Measurements from ENCODE around the gene FBXO7.
"Not testable (repeated sequence)": the region's sequence is repeated elsewhere in the genome, so short reads cannot be mapped to it uniquely, and the experiment has no call there.

Gene FBXO7

DNA sequence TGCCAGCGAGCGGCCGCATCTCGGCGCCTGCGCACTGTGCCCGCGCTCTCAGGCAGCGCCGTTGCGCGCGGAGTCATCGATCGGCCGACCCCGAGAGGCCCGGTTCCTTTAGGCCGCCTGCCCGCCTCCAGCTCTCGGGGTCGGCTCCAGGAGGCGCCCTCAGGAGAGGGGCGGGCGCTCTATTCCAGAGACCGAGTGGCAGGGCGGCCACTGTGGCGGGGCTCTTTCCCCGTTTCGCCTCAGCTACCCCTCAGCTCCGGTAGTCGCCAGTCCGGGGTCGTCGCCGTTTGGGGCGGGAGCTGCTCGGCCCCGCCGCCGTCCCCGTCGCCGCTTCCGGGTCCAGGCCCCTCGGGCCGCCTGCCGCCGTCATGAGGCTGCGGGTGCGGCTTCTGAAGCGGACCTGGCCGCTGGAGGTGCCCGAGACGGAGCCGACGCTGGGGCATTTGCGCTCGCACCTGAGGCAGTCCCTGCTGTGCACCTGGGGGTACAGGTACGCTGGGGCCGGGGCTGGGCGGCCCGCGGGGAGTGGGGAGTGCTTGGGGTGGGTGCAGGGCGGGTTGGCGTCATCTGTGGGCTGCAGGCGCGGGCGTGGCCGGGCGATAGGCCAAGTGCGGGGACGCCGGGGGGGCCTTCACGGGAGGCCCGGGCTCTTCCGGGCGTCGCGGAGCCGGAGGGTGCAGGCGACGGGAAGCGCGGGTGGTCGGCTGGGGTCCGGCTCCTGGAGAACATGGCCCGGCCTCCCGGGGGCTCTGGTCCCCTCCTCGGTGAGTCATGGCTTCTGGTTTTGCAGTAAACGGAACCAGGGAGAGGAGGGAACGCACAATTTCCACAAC, at the start of gene FBXO7:
Gene FBXO7 (plus strand): TSS at position 177 of the 833 bp plus-strand sequence. CDS start 192 bp downstream, at position 369.
- peak; percentile 66 for DNase-seq

DNA sequence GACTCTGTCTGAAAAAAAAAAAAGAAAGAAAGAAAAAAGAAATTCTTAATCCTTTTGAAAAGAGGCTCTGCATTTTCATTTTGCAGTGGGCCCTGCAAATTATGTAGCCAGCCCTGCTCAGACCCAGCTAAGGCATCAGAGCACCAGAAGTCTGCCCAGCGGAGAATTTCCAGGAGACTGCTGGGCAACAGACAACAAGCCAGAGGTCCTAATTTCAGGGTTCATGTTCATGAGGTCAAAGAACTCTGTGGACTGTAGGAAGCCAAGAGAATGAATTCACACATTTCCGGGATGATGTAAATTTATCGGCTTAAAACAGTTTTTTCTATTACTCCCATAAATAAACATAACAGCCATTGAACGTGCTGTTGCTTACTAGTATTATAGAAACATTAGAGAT, 47.7 kb upstream of the FBXO7 start:
- no peak for DNase-seq

DNA sequence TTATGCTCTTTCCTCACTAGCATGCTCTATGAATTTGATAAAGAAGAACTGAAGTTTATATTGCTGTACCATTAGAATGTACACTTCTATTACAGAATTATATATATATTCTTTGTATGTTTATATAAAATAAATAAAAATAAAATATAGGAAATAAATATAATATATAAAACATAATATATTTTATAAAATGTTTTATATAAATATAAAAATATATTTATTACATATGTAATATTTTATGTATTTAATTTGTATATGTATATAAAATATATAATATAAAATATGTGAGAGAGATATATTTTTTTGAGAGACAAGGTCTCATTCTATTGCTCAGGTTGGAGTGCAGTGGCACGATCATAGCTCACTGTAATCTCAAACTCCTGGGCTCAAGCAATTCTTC, 44.3 kb upstream of the FBXO7 start:
- no peak for DNase-seq

DNA sequence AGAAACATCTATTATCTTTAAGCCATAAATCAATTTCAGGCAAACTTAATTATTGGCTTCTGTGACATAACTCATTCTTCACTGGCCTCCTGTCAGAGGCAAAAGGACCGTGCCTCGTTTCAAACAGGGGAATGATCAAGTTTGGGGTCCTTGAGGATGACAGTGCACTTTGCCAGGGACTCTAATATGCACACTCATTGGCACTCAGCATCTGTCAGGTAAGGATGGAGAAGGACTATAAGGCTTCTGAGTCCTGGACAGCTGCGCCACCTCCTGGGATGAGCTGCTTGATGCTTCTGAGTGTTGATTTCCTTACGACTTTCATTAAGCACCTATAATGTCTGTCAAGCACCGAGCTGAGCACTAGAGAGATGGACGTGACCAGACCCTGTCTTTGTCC, 30.5 kb upstream of the FBXO7 start:
- DNase-seq = no peak

DNA sequence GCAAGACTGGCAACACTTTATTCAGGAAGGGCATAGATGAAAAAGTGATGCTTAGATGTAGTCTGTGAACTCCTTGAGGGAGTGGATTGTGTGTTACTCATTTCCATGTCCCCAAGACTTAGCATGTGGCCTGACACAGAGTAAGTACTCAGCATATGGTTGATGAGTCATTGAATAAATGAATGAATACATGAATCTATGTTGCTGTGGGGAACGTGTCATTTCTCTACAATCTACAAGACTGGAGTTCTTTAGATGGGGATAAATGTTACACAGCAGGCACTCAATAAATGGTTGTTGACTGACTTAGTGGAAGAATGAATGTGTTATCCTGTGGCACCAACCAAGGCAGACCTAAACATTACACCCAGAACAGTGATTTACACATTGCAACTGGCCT, 28.3 kb upstream of the FBXO7 start:
- no peak for DNase-seq

DNA sequence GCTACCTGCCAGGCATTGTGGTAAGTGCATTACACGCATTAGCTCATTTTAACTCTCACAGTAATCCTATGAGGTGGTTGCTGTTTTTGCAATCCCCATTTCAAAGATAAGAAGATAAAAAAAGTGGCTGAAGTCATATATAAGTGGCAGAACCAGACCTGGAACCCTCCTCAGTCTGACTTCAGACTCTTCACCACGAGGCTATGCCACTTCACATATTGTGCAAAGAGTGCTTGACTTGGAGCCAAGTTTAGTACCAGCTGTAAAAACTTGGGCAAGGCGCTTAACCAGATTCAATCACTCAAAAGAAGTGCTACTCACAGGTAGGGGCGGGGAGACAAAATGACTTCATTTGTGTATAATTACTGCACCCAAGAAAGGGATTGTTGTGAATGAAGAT, 25.6 kb upstream of the FBXO7 start:
- no peak for DNase-seq

DNA sequence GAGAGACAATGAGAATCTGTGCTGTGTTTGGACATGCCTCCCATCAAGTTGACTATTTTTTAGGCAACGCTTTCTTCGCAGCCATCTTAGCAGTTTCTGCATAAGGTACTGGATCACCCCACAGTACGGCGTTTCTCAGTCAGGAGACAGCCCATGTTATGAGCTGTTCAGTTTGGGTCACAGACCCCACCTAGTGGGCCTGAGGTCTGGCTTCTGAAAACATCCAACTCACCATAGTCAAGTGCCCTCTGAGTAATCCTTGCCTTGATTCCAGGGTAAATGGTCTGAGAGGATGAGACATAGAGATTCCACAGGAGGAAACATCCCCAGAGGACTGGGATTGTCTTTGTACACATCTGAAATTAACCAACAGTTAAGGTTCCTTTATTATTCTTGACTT, 17.6 kb upstream of the FBXO7 start:
- DNase-seq = no peak

DNA sequence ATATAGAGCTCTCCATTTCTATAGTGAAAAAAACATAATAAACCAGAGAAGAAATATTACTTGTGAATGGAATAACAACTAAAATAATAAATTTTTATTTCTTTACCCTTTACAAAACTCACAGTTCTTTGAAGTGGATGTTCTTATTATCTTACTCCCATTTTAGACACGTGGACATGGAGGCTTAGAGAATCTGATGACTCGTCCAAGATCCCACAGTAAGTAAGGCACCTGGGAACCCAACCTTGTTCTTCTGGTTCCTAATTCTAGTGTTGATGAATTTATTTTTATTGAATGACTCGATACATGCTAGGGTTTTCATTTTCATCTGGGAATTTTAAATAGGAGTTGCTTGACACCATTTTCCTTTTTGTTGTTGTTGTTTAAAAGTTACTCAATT, 12.2 kb upstream of the FBXO7 start:
- DNase-seq = no peak

DNA sequence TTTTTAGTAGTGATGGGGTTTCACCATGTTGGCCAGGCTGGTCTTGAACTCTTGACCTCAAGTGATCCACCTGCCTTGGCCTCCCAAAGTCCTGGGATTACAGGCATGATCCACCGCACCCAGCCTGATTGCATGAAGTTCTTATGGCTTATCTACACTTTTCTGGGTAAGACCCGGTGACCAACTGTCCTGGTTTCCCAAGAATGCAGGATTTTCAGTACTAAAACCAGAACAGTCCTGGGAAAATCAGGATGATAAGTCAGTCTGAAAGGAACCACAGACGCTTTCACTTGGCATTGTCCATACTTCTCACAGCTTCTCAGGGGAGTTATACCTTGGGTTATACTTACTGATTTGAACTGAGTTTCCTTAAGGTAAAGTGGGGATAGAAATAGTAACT, 8.9 kb upstream of the FBXO7 start:
- no peak for DNase-seq

DNA sequence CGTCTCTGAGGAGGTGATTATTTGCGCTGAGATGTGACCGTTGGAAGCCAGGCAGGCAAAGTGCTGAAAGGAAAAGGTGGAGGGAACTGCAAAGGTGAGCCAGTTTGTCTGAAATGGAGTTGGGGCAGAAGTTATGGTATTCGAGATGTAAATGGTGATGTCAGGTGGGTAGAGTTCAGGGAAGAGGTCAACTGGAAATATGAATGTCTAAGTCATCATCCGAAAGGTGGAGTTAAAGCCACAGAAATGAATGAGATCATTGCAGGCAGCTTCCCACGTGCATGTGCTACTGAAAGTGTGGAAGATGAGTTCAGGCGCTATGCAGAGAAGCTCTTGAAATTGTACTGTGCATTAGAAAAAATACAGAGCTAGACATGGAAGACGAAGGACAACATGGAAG, 8.1 kb upstream of the FBXO7 start:
- no peak for DNase-seq

DNA sequence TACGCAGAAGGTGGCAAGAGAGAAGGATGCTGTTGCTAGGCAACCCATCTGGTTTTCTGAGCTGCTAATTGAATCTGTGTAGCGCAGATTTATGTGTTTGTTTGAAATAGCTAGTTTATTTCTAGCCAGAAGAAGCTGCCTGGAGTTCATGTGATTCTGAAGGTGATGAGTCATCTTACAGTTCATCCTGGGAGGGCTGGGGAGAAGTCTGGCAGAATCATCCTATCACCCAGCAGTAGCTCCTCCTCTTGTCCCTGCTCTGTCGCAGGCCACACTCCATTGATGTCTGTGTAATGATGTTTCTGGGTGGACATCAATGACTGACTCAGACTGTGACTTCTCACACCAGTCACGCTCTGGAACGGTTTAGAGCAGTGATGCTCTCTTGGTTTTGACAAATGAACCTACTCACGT, 4.8 kb upstream of the FBXO7 start:
- DNase-seq = no peak

DNA sequence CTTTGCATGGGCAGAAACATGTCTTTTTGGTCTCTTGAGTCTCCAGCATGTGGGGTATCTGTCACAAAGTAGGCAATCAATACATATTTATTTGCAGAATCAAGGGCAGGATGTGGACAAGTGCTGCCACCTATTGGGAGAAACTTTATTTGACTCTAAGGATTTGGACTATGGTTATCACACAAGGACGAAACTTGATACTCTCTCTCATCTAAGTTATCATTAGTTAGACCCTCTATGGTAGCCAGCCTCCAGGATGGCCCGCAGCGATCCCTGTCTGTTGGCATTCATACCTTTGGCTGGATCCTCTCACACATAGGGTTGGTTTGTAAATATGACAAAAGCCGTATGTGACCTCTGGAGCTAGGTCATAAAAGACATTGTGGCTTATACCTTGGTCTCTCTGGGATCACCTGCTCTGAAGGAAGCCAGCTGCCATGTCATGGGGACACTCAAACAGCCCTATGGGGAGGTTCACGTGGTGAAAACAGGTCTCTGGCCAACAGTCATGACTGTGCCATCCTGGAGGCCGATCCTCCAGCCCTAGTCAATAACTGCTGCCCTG, 1.1 kb upstream of the FBXO7 start:
- DNase-seq = no peak

DNA sequence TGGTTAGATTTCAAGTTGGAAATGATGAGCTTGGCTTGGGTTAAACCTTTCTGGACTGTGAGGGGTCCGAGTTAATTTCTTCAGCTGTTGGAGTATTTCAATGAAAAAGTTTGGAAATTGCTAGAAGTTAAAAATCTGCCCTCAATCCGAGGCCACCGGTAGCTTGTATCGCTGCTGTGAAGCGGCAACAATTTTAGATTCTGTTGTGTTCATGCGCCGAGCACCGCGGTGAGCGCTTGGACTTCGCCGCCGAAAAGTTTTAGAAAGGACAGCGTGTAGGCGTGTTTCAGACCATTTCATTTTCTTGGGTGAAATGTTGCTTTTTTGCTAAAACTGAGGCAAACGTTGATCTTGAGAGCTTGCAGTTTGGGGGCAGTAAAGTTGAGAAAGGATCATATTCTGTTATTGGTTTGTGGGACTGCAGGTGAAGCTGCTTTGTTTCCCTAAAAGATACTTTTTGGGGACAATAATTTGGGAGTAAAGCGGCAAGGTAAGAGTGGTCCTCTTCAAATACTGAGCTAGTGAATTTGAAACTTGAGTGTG, 928 bp downstream of the FBXO7 start:
- no peak for DNase-seq

DNA sequence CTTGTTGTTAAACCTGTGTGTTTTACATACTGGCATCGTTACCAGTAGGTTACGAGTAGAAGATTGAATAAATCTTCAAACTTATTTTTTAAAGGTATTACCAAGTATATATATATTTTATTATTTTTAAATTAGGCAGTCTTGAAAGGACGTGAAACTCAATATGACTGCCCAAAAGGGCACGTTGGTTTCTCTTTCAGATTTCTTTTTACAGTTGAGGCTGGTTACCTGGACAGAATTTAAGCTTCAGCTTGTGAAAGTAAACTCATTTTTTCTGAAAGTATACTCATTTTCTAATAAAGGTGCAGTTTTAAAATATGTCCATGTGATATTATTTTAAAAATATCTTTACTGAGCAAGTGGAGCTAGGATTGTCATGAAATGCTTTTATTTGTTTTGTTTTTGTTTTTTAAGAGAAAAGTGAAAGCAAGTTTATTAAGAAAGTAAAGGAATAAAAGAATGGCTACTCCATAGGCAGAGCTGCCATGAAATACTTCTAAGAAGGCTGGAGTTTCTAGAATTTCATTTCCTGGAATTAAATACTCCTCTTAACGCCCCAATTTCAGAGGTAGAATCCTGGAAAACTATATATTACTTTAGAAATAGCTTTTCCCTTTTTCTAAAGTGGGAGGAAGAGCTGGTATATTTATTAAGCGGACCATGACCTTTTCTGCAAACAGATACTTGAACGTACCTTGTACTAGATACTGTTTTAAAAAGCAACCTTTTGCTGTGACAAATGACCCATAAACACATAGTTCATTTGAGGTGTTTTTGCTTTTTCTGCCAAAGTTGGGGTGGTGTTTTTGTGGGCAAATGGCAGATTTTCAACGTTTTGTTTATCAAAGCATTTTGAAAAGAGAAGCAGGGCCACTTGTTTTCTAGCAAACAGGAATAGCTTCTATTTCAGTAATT, 1.9 kb downstream of the FBXO7 start:
- DNase-seq = no peak

DNA sequence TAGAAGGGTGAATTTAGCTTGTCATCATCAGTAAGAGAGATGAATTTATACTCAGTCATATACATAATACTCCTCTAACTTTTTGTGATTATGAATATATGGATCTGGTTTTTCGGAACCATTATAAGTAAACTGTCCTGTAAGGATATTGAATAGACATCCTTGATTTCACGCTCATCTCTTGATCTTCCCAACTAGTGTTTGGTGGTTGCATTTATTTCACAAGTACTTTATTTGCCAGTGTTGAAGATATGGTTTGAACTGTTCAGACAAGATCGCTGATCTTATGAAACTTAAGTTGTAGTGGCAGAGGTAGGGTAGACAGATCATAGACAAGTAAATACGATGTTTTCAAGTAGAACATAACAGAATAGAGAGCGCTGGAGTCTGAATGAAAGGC, 3.0 kb downstream of the FBXO7 start:
- DNase-seq = no peak

DNA sequence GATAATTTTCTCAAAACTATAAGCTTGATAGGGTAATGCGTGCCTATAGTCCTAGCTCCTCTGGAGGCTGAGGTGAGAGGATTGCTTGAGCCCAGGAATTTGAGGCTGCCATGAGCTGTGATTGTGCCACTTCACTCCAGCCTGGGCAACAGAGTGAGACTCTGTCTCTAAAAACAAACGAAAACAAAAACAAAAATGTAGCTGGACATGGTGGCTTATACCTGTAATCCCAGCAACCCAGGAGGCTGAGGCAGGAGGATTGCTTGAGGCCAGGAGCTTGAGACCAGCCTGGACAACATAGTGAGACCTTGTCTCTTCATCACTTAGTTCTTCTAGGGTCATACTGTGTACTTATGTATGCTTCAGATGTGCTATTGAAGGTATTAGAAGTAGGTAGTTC, 3.9 kb downstream of the FBXO7 start:
- DNase-seq = not testable (repeated sequence)

DNA sequence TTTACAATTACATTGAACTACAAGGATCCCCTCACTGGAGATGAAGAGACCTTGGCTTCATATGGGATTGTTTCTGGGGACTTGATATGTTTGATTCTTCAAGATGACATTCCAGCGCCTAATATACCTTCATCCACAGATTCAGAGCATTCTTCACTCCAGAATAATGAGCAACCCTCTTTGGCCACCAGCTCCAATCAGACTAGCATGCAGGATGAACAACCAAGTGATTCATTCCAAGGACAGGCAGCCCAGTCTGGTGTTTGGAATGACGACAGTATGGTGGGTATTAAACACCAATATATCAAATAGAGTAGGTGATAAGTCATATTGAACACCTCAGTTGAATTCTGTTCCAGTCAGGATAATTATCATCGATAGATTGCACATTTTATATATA, 4.4 kb downstream of the FBXO7 start:
- no peak for DNase-seq

DNA sequence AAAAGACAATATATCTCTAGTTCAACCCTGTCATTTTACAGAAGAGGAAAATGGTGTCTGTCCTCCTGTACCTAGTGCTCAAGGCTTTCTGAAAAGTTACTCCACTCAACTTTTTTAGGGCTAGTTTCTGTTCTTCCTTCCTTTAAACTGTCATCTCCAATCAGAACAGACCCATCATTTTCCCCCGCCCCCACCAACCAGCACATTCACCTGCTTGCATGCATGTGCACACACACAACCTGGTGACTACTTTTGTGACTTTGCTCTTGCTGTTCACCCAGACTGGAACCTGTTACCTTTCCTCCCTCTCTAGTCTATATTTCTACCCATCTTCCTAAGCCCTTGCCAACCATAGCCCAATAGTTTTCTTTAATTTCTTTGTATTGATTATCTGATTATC, 5.6 kb downstream of the FBXO7 start:
- DNase-seq = no peak

DNA sequence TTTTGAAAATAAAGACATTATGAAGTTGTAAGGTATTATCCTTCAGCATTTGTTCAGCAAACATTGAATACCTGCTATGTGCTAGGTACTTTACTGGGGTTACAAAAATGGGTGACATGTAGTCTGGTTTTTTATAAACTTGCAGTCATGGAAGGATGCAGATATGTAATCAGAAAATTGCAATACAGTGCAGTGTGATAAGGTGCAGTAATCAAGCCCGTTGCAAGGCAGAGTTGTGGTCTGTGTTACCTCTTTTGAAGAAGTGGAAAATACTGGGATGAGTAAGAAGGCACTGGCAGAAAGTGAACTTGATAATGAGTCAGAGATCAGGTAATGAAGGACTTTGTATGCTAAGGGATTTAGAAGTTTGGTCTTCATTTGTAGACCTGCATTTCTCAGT, 8.1 kb downstream of the FBXO7 start:
- DNase-seq = no peak

DNA sequence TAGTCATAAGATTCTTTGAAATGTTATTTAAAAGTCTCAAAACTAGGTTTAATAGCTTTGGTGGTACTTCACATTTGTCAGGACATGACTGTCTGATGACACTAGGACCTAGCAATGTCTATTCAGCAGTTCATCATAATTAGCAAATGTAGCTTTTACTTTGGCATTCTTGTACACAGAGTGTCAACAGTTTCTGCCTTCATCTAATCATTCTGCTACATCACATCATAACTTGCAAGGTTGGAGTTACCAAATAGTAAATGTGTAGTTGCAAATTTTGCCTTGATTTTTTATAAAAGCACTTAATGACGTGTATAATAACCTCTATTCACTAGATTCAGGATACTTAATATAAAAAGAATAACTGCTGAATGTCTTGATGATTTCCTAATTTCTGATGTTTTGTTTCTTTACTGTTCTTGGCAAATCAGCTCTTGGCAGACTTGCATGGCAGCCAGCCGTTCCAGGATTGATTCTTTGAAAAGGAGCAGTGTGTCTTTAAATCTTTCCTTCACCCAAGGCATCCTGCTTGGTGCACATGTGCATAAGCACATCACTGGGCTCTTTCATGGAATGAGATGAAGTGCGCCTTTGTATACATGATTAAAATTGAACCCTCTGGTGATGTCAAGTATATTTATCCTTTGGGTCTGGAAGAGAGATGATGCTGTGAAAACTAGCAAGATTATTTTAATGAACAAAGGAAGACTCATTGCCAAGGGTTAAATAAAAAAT, 12.2 kb downstream of the FBXO7 start:
- no peak for DNase-seq

DNA sequence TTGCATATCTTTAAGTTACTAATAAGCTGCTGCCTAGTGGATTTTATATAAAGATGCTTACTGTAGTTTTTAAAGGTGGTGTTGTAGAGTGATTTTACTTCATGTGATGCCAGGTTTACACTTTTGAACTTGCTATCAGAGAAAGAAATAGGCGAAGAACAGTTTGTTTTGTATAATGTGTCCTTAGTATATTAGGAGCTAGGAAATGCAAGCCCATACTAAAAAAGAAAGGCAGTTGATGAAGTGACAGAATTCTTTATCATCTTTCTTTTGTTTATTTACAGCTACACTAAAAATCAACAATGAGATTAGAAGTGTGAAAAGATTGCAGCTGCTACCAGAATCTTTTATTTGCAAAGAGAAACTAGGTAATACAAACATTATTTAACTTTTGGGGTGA, 12.8 kb downstream of the FBXO7 start:
- no peak for DNase-seq

DNA sequence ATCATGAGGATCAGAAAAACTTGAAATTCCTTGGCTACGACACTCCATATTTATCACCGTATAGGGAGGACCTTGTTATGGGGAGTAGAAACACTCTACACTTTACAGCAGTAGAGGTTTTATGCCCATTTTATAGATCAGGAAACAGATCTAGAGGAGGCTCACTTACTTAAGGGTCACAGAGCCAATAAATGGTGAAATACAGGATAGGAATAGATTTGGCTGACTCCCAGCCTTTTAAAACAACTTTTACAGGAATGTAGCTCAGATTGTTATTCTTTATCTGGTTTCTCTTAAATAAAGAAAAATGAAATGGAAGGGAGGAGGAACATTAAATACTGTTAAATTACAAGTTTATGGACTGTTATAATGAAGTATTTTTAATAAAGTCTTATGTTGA, 14.8 kb downstream of the FBXO7 start:
- DNase-seq = no peak

DNA sequence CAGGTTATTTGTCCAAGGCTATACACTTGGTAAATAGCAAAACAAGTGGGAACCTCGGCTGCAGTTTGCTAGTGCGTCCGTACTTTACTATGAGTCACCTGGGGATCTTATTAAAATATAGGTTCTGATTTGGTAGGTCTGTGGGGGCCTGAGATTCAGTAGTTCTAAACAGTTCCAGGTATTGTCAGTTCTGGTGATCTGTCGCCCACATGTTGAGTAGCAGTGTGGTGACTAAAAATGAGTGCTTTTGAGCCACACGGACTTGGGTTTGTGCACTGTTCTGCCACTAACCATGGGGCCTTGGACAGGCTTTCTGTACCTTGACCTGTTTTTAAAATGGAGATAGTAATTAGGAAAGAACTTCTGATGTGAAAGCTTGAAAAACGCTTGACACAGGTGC, 15.7 kb downstream of the FBXO7 start:
- no peak for DNase-seq

Measured in NCI-H774 (cell line).